ENCODE measurements around the gene ADGRV1. TPM values are rescaled to one million over a fixed set of nuclear protein-coding genes. Genes with fewer than 3 reads are reported as not detected.

ADGRV1 gene
- total and polyA plus RNA-seq, 9 of the 15 experiments (the other 6 are each of a cell fraction or from before 2014, with no cell fraction given): 21.7 to 156 (median 58.2) TPM

GRCh38 chr5:91018712-91019371 lies 460.2 kb downstream of the ADGRV1 start:
- 63% methylated on average over 3 of the region's 4 CpGs for WGBS (ENCODE audit: insufficient coverage, low coverage, missing lambda C conversion rate)
- no peaks in the 10 kb centered on the region for H3K27me3 ChIP-seq (ENCODE audit: control insufficient read depth in 2 of 2, insufficient read depth in 2 of 2, low read length in 2 of 2)
- DNase-seq (ENCODE audit: extremely low read depth in 1 of 4, low spot score in 3 of 4): no peak
- intact Hi-C loops (cut with micrococcal nuclease): no loop called here
- ChIA-PET CTCF (ENCODE audit: low intra/inter-chr PET ratio) (no interaction called here), POLR2A (interaction anchor here (0.8 to 1.0 kb wide), 2 partner anchors 9 to 10 kb away, joined by 3 to 4 read pairs; no protein-coding TSS in a partner anchor)
- no peak overlapping the region for H3K4me2 ChIP-seq (ENCODE audit: insufficient read depth, low read length)
- H3K9me1 ChIP-seq (ENCODE audit: control insufficient read depth, insufficient read depth, low read length): no peaks in the 10 kb centered on the region
- in situ Hi-C loops (cut with MboI): no loop called here
- H2AFZ ChIP-seq (ENCODE audit: low read depth, low read length): no peak overlapping the region
- no peaks in the 10 kb centered on the region; a peak in 2 of 5 replicates for H3K4me1 ChIP-seq (replicated peaks in 1 of 2; ENCODE audit: control insufficient read depth in 2 of 2, insufficient read depth in 2 of 2, low read length in 2 of 2)
- H3K79me2 ChIP-seq (ENCODE audit: control insufficient read depth, insufficient read depth, low read length): no peaks in the 10 kb centered on the region
- H3K27ac ChIP-seq (ENCODE audit: extremely low read depth, low read depth, low read length): no peak overlapping the region
- no peaks in the 10 kb centered on the region for H3K9me3 ChIP-seq (replicated peaks; ENCODE audit: control insufficient read depth, insufficient read depth, low read depth, low read length)
- no peaks in the 10 kb centered on the region for H4K20me1 ChIP-seq (replicated peaks; ENCODE audit: control insufficient read depth, insufficient read depth, low read length)
- H3K4me3 ChIP-seq: no peak overlapping the region
- no TSS peak for BruUV-seq (replicated peaks)
- H3K9ac ChIP-seq (ENCODE audit: insufficient read depth in 1 of 2, low read depth in 2 of 2, low read length in 2 of 2): no peak overlapping the region
- FAIRE-seq: no peak
- ATAC-seq: peak; percentile 18; the same call in 2 of the 3 replicates
- H3K36me3 ChIP-seq (ENCODE audit: control insufficient read depth, insufficient read depth, low read length): no peaks in the 10 kb centered on the region
- TF ChIP-seq CEBPG (CRISPR knock-in tag; IDR thresholded peaks at IDR 0.05): 0 out of 2 replicates have a peak, but pooled peaks have one; percentile 9
- TF ChIP-seq CEBPG (tag; conservative IDR thresholded peaks at IDR 0.05 in 1 of 2, IDR thresholded peaks at IDR 0.05 in 1 of 2): peak; percentile 76 to 96
- 0 out of 2 replicates have a peak, but pooled peaks have one; percentile 30 for TF ChIP-seq JUN (IDR thresholded peaks at IDR 0.05; ENCODE audit: borderline replicate concordance, low read depth, low read length)
- no peak for TF ChIP-seq JUN (CRISPR knock-in tag; IDR thresholded peaks at IDR 0.05; ENCODE audit: borderline replicate concordance)
- peak; percentile 79 for TF ChIP-seq ATF3 (IDR thresholded peaks at IDR 0.05)
- TF ChIP-seq ATF3 (CRISPR knock-in tag; conservative IDR thresholded peaks at IDR 0.05): no peak
- TF ChIP-seq CEBPB (tag; IDR thresholded peaks at IDR 0.05): 0 out of 2 replicates have a peak, but pooled peaks have one; percentile 10
- TF ChIP-seq TRIM24 (IDR thresholded peaks at IDR 0.05): peak in 1 of 2 experiments; percentile 13; a peak in 1 of 4 replicates
- peak; percentile 57; the same call in 1 of the 2 replicates for TF ChIP-seq ATF7 (IDR thresholded peaks at IDR 0.05)
- peak; percentile 49; the same call in 1 of the 2 replicates for TF ChIP-seq ZNF589 (CRISPR knock-in tag; IDR thresholded peaks at IDR 0.05; ENCODE audit: low read depth)
- TF ChIP-seq HDAC3 (IDR thresholded peaks at IDR 0.05; ENCODE audit: borderline replicate concordance, partially characterized antibody): no peak
- no peak for TF ChIP-seq RREB1 (CRISPR knock-in tag; IDR thresholded peaks at IDR 0.05)
- TF ChIP-seq TAF9B (IDR thresholded peaks at IDR 0.05; ENCODE audit: partially characterized antibody): no peak
- 0 out of 2 replicates have a peak, but pooled peaks have one; percentile 7 for TF ChIP-seq POLR2H (tag; IDR thresholded peaks at IDR 0.05; ENCODE audit: low read depth)
- peak; percentile 71 for TF ChIP-seq ZNF584 (CRISPR knock-in tag; IDR thresholded peaks at IDR 0.05; ENCODE audit: low read depth)

All from K562 (cell line).